Activated CD8-positive, alpha-beta memory T cell treated with anti-CD3 and anti-CD28 coated beads, Interleukin-2, amount 50 U/mL, for 1 hour (primary cell): ENCODE results near the gene BCL3.

Source experiments
- DNase-seq: peaks from one replicate; pipeline ENCODE4 v3.0.0-alpha.2; 2020; ENCODE audit errors: extremely low read depth

Gene BCL3

GRCh38 chr19:44742330-44743061 lies 6.0 kb upstream of the BCL3 start:
- DNase-seq, result no peak

DNA sequence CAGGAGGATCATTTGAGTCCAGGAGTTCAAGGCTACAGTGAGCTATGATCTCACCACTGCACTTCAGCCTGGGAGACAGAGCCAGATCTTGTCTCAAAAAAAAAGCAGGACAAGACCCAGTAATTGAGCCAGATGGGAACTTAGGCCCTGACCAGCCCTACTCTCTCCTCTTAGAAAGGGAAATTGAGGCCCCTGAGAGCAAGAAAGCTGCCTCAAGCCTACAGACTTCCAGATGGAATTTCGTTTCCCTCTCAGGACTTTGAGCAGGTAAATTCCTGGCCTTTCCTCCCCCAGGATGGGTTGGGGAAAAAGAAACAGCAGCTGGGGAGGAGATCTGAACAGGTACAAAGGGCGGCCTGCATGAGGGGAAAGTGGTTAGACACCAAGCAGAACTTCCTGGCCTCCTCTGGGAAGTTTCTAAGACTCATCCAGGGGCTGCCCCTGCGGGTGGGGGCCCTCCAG lies 3.6 kb upstream of the BCL3 start:
- no peak for DNase-seq

DNA sequence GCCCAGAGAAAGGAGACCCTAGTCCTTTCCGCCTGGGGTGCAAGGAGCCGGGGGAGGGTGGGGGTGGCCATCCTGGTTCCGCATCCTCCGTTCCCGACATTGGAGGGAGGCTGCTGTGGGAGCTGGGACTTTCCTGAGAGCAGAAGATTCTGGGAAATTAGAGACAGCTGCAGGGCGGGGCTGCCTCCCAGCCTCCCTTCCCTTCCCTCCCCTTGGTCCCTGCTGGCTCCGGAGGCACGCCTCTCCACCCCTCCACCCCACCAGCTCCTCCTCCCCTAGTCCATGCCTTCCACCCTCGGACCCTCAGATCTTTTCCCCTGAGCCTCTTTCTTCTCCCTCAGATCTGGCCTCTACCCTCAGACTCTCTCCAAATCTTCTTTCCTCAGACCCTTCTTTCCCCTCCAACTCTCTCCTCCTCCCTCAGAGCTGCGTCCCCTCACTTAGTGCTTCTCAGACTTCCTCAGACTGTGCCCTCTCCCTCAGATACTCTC lies 3.1 kb upstream of the BCL3 start:
- DNase-seq, result no peak

DNA sequence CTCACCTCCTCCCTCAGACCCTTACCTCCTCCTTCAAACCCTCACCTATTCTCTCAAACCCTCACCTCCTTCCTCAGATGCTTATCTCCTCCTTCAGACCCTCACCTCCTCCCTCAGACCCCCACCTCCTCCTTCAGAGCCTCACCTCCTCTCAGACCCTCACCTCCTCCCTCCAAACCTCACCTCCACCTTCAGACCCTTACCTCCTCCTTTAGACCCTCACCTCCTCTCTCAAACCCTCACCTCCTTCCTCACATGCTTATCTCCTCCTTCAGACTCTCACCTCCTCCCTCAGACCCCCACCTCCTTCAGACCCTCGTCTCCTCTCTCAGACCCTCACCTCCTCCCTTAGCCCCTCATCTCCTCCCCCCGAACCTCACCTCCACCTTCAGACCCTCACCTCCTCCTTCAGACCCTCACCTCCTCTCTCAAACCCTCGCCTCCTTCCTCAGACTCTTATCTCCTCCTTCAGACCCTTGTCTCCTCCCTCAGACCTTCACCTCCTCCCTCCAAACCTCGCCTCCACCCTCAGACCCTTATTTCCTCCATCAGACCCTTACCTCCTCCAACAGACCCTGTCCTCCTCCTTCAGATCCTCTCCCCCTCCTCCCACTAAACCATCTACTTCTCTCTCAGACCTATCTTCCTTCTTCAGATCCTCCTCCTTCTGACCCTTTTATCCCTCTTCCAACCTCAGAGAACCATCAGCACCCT lies 2.5 kb upstream of the BCL3 start:
- no peak for DNase-seq

- no peak for DNase-seq
Observed at GRCh38 chr19:44746616-44746945, 1.9 kb upstream of the BCL3 start.

DNA sequence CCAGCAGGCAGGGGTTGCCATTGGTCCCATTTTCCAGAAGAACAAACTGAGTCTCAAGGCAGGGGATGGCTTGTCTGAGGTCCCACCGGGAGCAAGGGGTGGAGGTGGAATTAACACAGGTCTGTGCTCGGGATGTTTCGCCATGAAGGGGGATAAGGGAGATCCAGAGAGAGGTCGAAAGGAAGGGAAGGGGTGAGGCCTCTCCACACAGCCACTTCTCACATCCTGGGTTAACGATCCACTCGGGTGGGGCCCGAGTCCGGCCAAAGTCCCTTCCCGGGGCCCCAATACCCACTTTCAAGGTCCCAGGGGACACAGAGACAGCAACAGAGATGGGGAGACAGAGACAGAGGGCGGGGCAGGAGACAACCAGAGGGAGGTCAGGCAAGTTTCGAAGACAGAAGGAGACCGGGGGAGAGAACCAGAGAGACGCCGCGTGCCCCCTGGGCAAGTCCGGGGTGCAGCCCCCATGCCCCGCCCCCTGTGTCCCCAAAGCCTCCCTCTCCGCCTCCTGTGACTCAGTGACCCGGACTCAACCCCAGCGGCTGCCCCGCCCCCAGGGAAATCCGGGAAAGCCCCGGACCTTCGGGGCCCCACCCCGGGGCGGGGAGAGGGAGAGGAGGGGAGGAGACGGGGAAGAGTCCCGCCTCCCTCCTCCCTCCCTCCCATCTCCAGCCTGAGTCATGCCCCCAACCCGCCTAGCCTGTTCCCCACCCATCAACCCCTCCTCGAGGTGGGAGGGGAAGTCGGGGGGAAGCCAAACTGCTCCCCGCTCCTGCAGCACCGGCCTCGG lies 1.4 kb upstream of the BCL3 start:
- DNase-seq, result peak; percentile 82

GRCh38 chr19:44747739-44748425 lies 626 bp upstream of the BCL3 start:
- DNase-seq, result no peak

DNA sequence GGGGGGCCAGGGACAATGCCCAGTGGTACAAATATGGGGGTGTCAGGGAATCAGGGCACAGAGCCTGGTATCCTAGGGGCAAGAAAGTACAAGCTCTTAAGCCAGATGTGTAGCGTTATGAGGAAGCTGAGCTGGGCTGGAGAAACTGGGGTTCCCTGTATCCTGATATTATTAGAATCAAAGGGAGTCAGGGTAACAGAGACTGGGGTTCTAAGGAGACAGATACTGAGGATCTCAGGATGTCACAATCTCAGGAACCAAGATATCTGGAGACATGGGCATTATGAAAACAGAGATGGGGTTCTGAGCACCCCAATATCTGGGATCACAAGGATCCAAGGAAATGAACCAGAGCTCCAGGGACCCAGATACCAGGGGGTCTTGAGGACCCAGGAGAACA lies 784 bp downstream of the BCL3 start:
- DNase-seq, result no peak

DNA sequence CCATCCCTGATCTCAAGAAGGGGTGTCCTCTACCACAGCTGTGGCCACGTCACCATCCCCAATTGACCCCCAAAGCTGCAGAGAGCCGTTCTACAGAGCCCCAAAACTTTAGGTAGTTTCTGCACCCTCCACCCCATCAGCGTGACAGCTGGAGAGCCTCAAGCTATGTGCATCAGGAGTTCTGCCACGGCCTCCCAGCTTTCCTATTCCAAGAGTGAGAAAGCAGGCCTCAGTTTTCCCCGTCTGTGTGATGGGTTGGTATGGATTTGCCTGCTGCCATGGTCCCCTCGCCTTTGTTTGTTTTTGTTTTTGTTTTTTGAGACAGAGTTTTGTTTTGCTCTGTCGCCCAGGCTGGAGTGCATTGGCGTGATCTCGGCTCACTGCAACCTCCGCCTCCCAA lies 1.5 kb downstream of the BCL3 start:
- DNase-seq, result no peak

- DNase-seq, result no peak
Observed at GRCh38 chr19:44752123-44752815, 3.8 kb downstream of the BCL3 start.

GRCh38 chr19:44752816-44753625 lies 4.5 kb downstream of the BCL3 start:
- peak; percentile 94 for DNase-seq

DNA sequence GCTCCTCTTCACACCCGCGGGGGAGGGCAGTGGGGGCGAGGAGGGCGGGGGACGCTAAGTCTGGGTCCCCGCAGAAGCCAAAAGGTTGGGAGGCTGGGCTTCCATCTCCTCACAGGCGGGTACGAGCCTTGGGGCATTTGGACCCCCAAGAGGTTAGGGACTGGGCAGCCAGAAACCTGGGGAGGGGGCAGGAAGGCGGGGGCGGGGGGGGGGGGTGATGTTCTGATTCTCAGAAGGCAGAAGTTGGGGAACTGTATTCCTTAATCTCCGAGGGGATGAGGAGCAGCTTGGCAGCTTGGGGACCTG lies 5.1 kb downstream of the BCL3 start:
- DNase-seq, result no peak

GRCh38 chr19:44753932-44754749 lies 5.6 kb downstream of the BCL3 start:
- DNase-seq, result no peak

GRCh38 chr19:44754750-44755080 lies 6.2 kb downstream of the BCL3 start:
- DNase-seq, result no peak

DNA sequence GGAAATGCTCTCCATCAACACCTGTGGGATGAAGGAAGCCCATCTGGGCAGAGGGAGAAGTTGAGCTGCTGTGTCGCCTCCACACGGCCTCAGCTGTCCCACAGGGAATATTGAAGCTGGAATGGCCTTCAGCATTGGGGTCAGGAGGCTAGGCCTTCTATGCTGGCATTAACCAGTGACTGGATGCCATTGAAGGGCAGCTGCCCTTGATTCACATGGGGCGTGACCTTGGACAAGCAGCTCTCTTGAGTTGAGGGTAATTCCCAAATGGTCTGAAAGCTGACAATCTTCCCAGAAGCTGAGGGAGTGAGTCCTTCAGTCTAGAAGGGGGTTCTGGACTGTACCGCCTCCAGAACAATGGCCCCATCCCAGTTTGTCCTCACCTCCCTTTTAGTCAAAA lies 6.7 kb downstream of the BCL3 start:
- DNase-seq, result no peak

DNA sequence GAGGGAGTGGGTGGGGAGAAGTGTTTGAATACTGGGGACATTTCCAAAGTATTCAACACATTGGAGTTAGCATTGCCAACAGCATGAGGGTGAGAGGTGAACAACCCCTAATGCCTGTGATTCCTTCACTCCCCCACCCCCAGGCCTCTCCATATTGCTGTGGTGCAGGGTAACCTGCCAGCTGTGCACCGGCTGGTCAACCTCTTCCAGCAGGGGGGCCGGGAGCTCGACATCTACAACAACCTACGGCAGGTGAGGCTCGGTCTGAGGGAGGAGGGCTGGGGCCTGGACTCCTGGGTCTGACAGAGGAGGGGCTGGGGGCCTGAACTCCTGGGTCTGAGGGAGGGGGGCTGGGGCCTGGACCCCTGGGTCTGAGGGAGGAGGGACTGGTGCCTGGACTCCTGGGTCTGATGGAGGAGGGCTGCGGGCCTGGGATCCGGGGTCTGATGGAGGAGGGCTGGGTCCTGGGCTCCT lies 7.6 kb downstream of the BCL3 start:
- DNase-seq, result no peak

DNA sequence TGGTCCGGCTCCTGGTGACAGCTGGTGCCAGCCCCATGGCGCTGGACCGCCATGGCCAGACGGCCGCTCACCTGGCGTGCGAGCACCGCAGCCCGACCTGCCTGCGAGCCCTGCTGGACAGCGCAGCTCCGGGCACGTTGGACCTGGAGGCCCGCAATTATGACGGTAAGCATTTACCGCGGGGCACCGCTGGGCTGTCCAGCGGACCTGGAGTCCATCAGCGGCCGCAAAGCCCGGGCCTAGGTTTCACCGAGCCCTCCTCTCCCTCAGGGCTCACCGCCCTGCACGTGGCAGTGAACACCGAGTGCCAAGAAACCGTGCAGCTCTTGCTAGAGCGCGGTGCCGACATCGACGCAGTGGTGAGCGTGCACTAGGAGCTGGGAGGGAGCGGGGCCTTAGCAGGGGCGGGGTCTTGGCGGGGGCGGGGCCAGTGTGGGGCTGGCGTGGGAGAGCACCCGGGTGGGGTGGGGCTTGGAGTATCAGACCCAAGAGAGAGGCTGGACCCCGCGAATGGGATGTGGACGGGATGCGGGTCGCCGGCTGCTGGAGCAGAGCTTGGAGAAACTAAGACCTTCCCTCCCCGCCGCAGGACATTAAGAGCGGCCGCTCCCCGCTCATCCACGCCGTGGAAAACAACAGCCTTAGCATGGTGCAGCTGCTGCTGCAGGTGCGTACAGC lies 8.7 kb downstream of the BCL3 start:
- no peak for DNase-seq

DNA sequence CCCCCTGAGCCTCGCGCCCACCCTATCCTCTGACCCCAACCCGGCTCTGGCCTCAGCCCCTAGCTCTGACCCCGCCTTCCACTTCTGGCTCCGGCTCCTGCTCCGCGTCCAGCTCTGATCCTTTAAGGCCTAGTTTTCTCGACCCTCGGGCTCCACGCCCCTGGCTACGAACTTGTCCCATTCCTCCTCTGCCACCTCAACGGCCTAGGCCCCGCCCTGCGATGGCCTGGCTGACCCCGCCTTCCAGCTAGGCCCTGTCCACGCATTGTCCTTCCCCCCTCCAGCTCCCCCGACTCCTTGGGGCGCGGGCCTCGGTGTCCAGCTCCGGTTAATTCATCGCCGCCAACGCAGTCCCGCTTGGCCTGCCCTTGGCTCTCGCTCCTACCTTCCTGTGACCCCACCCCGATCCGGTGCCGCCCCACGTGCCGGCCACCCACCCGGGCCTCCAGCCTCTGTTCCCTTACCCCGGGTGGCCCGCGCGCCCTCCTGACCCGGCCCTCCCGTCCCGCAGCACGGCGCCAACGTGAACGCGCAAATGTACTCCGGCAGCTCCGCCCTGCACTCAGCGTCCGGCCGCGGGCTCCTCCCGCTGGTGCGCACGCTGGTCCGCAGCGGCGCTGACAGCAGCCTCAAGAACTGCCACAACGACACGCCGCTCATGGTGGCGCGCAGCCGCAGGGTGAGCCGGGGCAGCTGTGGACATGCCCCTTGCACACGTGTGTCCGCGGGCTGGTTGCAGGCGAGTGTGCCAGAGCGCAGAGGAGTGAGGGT lies 9.4 kb downstream of the BCL3 start:
- no peak for DNase-seq

- DNase-seq, result no peak
Observed at GRCh38 chr19:44758596-44758995, 10.1 kb downstream of the BCL3 start.
